ENCODE measurements around the gene C2CD2.

DNA sequence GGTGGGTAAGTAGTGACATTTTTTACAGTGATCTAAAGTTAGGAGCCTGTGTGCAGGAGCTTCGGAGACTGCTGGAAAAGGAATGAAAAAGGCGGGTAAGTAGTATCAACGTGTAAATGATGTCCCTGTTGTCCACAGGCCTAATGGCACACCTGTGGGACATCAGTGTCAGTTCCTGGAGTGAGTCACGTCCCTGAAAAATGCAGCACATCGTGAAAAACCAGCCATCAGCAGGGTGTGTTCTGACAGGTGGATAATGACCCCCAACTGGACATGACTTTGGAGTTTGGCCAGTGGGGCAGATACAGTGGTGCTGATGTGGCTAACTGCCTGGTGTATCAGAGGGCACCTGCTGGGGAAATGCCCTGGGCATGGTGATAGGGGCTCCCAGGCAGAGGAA lies 62.7 kb downstream of the C2CD2 start:
- TF ChIP-seq, protein P1, sequence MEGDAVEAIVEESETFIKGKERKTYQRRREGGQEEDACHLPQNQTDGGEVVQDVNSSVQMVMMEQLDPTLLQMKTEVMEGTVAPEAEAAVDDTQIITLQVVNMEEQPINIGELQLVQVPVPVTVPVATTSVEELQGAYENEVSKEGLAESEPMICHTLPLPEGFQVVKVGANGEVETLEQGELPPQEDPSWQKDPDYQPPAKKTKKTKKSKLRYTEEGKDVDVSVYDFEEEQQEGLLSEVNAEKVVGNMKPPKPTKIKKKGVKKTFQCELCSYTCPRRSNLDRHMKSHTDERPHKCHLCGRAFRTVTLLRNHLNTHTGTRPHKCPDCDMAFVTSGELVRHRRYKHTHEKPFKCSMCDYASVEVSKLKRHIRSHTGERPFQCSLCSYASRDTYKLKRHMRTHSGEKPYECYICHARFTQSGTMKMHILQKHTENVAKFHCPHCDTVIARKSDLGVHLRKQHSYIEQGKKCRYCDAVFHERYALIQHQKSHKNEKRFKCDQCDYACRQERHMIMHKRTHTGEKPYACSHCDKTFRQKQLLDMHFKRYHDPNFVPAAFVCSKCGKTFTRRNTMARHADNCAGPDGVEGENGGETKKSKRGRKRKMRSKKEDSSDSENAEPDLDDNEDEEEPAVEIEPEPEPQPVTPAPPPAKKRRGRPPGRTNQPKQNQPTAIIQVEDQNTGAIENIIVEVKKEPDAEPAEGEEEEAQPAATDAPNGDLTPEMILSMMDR (IDR thresholded peaks at IDR 0.05; ENCODE audit: low read depth, low read length), result no peak
- TF ChIP-seq EZH2phosphoT487 (IDR thresholded peaks at IDR 0.05; ENCODE audit: low read depth), result no peak
